GM18519 (cell line): ENCODE data around the gene SDE2.
"Not testable (repeated sequence)": the region's sequence is repeated elsewhere in the genome, so short reads cannot be mapped to it uniquely, and the experiment has no call there.

Source experiments
- ATAC-seq: cut with Tn5 transposase; IDR thresholded peaks from one replicate; pipeline ENCODE4 v1.9.1; 2021; ENCODE audit warnings: mild to moderate bottlenecking, moderate library complexity; ENCODE audit not compliant: unreplicated experiment, low FRiP score

SDE2 gene

GRCh38 chr1:225979421-225979820, 19.7 kb downstream of the SDE2 start:
- ATAC-seq, result no peak

DNA sequence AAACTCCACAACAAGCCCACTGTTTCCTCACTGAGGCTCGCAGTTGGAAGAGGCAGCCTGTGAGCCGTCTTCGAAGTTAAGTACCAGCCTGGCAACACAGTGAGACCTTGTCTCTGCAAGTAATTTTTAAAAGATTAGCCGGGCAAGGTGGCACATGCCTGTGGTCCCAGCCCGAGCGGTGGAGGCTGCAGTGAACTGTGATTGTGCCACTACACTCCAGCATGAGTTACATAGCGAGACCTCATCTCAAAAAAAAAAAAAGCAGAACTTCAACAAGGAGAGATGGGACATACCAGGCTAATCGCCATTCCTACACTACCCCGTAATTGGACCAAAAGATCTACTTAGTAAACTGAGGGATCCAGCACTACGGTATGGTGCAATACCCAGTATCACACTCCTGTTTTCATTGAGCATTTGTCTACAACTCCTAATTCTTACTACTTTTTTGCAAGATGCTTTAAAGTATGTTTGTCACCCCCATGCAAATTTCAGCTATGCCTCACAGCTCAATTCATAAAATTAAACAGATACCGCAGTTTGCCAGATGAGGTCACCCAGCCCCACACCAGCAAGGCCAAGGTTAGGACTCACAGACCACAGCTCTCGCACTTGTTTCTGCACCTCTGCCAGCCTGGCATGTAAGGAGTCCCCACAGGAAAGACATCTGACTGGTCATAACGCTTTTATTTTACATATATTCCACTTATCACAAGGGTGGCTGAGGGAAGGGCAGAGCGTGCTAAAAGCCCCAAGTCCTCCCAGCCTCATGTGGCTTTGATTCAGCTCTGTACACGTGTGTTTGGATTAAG, 21.0 kb downstream of the SDE2 start:
- peak; percentile 37 for ATAC-seq

DNA sequence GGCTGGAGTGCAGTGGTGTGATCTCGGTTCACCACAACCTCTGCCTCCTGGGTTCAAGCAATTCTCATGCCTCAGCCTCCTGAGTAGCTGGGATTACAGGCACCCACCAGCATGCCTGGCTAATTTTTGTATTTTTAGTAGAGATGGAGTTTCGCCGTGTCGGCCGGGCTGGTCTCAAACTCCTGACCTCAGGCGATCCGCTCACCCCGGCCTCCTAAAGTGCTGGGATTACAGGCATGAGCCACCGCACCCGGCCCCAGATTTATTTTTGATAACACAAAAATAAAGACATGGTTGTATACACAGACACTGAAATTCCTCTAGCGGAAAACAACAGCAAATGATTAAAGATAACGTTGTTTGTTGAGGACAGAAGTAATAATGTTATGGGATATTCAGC, 24.0 kb downstream of the SDE2 start:
- ATAC-seq, result not testable (repeated sequence)

- ATAC-seq, result no peak
These were observed 24.7 kb downstream of the SDE2 start for GRCh38 chr1:225974454-225974853.

DNA sequence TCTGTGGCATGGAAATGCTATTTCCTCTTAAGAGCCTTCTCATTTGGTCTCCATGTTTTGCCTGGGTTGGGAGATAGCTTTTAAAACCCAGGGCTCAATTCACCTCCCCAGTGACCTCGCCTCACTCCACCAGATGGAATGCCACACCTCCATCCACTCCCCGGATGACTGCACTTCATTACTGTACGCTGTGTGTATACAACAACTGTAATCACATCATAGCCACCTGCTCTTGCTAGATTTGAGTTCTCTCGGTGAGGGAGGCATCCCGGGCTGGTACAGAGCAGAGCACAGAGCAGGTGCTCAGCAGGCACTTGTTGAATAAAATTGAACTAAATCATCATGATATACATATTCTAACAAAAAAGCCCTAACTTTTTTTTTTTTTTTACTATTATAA, 26.0 kb downstream of the SDE2 start:
- no peak for ATAC-seq

DNA sequence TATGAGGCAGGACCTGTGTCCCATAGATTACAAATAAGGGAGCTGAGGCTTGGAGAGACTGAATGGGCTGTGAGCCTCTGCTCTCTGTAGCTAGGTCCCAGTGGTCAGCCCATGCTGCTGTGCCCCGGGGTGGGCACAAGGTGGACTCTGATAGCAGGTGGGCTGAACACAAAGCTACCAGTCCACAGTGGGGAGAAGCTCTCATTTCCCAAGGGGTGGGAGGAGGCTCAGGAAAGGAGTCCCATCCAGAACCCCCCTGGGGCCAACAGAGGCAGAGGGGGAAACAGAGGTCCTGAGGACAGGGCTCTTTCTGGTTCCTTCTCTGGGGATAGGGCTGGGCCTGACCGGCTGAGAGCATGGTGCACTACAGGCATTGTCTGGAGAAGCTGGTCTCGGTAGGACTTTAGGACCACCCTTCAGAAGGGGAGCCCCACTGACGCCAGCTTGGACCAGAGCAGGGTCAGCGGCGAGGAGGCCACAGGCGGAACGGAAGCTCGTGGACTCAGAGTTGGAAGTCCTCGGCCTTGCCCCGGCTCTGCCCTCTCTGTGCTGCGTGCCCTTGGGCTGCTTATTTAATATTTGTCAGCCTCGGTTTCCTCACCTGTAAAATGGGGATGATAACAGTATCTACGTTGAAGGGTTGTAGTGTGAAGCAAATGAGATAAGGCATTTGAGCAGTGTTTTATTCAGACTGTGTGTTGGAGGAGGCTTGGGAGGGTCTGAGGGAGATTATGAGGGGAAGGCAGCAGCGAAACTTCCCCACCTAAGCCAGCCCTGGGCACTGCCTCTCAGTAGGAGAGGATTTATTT, 26.6 kb downstream of the SDE2 start:
- no peak for ATAC-seq

DNA sequence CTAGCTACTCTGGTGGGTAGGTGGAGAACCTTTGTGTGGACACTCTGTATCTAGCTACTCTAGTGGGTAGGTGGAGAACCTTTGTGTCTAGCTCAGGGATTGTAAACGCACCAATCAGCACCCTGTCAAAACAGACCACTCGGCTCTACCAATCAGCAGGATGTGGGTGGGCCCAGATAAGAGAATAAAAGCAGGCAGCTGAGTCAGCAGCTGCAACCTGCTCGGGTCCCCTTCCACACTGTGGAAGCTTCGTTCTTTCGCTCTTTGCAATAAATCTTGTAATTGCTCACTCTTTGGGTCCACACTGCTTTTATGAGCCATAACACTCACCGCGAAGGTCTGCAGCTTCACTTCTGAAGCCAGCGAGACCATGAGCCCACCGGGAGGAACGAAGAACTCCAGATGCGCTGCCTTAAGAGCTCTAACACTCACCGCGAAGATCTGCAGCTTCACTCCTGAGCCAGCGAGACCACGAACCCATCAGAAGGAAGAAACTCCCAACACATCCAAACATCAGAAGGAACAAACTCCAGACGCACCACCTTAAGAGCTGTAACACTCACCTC, 28.5 kb downstream of the SDE2 start:
- not testable (repeated sequence) for ATAC-seq

- ATAC-seq, result not testable (repeated sequence)
These were observed 29.4 kb downstream of the SDE2 start for GRCh38 chr1:225969751-225970150.

DNA sequence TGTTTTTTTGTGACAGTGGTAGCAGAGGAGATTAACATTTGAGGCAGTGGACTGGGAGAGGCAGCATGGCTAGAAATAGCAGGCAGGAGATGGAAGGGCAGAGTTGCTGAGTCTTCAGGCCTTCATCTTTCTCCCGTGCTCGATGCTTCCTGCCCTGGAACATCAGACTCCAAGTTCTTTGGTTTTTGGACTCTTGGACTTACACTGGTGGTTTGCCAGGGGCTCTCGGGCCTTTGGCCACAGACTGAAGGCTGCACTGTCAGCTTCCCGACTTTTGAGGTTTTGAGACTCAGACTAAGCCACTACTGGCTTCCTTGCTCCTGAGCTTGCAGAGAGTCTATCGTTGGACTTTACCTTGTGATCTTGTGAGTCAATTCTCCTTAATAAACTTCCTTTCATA, 33.9 kb downstream of the SDE2 start:
- no peak for ATAC-seq

GRCh38 chr1:225963735-225964530, 35.2 kb downstream of the SDE2 start:
- ATAC-seq, result no peak

DNA sequence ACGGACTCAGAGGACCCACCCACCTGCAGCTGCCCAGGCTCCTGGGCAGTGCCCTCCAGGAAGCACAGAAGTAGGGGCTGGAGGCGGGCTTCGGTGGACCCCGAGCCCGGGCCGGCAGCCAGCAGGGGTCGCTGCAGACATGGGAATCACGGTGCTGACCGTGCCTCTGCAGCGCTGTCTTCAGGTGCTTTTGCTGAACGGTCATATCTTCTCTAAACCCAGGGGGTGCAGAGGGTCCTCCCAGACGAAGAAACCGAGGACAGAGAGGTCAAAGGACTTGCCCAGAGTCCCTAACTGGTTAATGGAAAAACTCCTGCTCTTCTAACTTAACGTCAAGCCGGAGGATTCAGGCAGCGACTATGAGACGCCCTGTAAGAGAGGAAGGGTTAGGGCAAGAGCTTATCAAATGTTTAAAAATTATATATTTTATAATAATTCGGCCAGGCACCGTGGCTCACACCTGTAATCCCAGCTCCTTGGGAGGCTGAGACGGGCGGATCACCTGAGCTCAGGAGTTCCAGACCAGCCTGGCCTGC, 36.6 kb downstream of the SDE2 start:
- no peak for ATAC-seq

- no peak for ATAC-seq
These were observed 37.3 kb downstream of the SDE2 start for GRCh38 chr1:225961659-225962439.

DNA sequence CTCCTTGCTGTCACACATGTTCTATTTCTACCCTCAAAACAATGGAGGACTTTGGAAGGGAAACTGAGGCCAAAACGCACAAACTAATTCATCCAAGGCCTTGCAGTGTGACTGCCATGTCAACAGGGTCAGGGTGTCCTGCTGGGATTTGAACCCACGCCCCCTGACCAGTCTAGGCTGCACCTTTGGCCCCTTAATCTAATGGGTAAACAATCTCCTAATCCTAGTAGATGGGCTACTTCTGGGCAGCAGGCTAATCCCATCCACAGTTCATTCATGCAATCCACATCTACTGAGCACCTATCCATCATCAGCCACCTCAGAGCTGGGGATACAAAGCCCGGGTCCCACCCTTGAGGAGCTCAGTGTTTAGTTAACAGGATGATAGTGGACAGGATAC, 41.1 kb downstream of the SDE2 start:
- no peak for ATAC-seq

GRCh38 chr1:225954753-225955152, 44.4 kb downstream of the SDE2 start:
- ATAC-seq, result no peak

GRCh38 chr1:225953315-225953714, 45.8 kb downstream of the SDE2 start:
- no peak for ATAC-seq

- ATAC-seq, result no peak
These were observed 48.1 kb downstream of the SDE2 start for GRCh38 chr1:225950905-225951497.

GRCh38 chr1:225949041-225949440, 50.1 kb downstream of the SDE2 start:
- no peak for ATAC-seq

- ATAC-seq, result no peak
These were observed 52.3 kb downstream of the SDE2 start for GRCh38 chr1:225946803-225947202.

DNA sequence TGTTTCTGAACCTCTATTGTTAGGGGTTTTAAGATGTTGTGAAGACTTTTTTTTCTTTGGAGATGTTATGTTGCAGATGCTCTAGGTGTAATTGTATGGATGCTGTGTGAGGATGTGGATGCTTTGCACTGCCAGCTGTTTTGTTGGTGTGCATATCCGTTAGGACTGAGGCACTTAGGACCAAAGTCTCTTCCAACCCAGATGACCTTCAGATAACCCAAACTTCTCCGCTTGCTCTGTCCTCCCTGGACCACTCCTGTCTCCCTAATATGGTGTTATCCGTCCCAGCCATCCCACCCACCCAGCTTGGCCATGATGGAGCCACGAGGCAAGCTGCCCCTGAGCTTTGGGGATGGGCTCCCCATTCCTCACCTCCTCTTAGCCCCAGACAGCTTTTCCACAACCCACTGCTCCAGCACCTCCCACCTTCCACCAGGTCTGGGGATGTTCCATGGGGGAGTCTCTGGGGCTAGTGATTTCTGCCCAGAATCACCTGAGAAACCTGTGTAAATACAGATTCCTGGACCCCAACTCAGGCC, 53.0 kb downstream of the SDE2 start:
- ATAC-seq, result no peak
